Islet of Langerhans (tissue), 1 donor: ENCODE measurements around the gene CELF2.

Experiments used
- FAIRE-seq: peaks from one replicate; lab custom pipeline; 2011; peaks lifted over from hg19 to GRCh38; lab: Jason Lieb, UNC

The CELF2 gene

GRCh38 chr10:11004144-11005077 lies 13.3 kb upstream of the CELF2 start:
- no peak for FAIRE-seq

- FAIRE-seq: no peak
Observed at GRCh38 chr10:11005725-11006427, 11.8 kb upstream of the CELF2 start.

GRCh38 chr10:11006428-11006825 lies 11.2 kb upstream of the CELF2 start:
- FAIRE-seq: no peak

GRCh38 chr10:11007476-11008020 lies 10.1 kb upstream of the CELF2 start:
- no peak for FAIRE-seq

GRCh38 chr10:11009471-11010308 lies 8.0 kb upstream of the CELF2 start:
- FAIRE-seq: no peak

GRCh38 chr10:11010582-11010981 lies 7.1 kb upstream of the CELF2 start:
- FAIRE-seq: no peak

- no peak for FAIRE-seq
Observed at GRCh38 chr10:11011436-11011835, 6.2 kb upstream of the CELF2 start.

- FAIRE-seq: no peak
Observed at GRCh38 chr10:11011984-11012383, 5.7 kb upstream of the CELF2 start.

- FAIRE-seq: no peak
Observed at GRCh38 chr10:11012421-11013295, 5.0 kb upstream of the CELF2 start.

GRCh38 chr10:11013836-11014235 lies 3.8 kb upstream of the CELF2 start:
- FAIRE-seq: no peak

- no peak for FAIRE-seq
Observed at GRCh38 chr10:11014671-11015445, 2.8 kb upstream of the CELF2 start.

- FAIRE-seq: no peak
Observed at GRCh38 chr10:11015446-11015934, 2.2 kb upstream of the CELF2 start.

GRCh38 chr10:11017000-11017569 lies 587 bp upstream of the CELF2 start:
- FAIRE-seq: no peak

GRCh38 chr10:11018432-11018841 lies 765 bp downstream of the CELF2 start:
- no peak for FAIRE-seq

GRCh38 chr10:11018855-11019631 lies 1.4 kb downstream of the CELF2 start:
- no peak for FAIRE-seq

- FAIRE-seq: no peak
Observed at GRCh38 chr10:11019724-11020547, 2.3 kb downstream of the CELF2 start.

GRCh38 chr10:11020548-11020942 lies 2.9 kb downstream of the CELF2 start:
- FAIRE-seq: no peak

GRCh38 chr10:11022213-11022612 lies 4.5 kb downstream of the CELF2 start:
- no peak for FAIRE-seq
